ENCODE data around the gene EIF3A.

GRCh38 chr10:119078422-119079179, 2.0 kb downstream of the EIF3A start:
- TF ChIP-seq POLR2AphosphoS5 (IDR thresholded peaks at IDR 0.05; ENCODE audit: borderline replicate concordance, low read depth, low read length): no peak
- TF ChIP-seq EZH2 (IDR thresholded peaks at IDR 0.05): no peak
- no peak for TF ChIP-seq FOXP2 (optimal IDR thresholded peaks at IDR 0.05; ENCODE audit: control extremely low read depth, extremely low read length, insufficient read depth)
